Stimulated activated CD8-positive, alpha-beta memory T cell treated with anti-CD3 and anti-CD28 coated beads, Interleukin-12 subunit alpha, Interleukin-12 subunit beta, amount 100 ng/mL, for 4 hours (primary cell): Measurements from ENCODE around the gene TMEM72.
A peak's percentile ranks its signal among the peaks of the same experiment; 100 is the strongest.

Experiments
- DNase-seq: peaks from one replicate; pipeline ENCODE4 v3.0.0-alpha.2; 2020; ENCODE audit warnings: low read depth

TMEM72 gene

GRCh38 chr10:44955413-44956070, 44.4 kb downstream of the TMEM72 start:
- no peak for DNase-seq

DNA sequence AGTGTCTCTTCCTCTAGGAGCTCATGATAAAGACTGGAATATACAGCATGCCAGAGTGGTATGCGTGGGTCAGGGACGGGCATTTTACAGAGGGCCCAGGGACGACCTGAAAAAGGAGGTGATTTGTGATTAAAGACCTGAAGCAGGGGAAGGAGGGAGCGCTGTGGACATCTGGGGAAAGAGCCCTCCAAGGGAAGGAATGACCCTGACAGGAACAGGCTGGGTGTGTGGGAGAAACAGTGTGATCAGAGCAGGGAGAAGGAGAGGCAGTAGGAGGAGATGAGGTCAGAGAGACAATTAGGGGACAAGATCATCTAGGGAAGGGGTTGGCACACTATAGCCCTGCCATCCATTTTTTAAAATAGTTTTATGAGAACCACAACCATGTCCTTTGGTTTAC, 45.1 kb downstream of the TMEM72 start:
- DNase-seq: no peak

- no peak for DNase-seq
Observed at GRCh38 chr10:44956717-44957706, 45.9 kb downstream of the TMEM72 start.

DNA sequence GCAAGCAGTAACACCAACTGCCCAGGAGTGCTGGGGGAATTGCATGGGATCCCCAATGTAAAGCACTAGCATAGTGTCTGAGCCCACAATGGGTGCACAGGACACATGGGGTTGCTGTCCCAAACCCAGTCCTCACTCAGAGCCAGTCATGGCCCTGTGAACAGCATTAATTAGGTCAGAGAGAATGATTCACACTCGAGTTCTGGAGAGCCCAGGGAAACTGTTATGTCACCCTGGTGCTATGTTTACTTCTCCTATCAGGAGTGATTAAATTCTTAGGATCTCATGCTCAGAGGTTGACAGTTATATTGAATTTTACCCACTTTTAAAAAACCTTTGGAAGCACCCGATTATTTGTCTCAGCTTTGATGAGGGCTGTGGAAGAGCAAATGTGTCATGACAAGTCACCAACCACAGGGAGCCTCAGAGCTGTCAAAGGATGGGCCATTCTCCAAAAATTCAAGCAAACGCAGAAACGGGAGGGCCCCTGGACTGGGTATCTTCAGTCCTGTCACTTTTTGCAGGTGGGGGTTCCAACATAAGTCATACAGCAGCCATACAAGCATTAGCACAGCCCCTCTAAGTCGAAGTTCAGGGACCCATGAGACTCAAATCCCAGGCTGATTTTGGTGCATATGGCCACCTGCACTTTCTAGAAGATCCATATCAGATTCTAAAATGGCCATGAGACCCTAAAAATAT, 47.2 kb downstream of the TMEM72 start:
- DNase-seq: no peak

DNA sequence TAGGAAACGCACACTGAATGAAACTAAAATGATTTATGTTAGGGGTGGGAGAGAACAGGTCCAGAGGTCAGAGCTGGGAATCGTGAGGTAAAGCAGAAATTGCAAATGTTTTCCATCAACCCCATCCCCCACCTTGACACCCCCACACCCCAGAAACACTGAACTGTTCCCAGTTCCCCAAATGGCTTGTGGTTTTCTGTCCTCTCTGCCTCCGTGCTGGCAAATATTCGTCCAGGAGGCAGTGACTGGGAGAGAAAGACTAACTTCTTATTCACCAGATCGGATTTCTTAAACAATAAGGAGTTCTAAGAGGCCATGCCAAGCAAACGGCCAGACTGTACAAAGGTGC, 47.7 kb downstream of the TMEM72 start:
- DNase-seq: no peak

DNA sequence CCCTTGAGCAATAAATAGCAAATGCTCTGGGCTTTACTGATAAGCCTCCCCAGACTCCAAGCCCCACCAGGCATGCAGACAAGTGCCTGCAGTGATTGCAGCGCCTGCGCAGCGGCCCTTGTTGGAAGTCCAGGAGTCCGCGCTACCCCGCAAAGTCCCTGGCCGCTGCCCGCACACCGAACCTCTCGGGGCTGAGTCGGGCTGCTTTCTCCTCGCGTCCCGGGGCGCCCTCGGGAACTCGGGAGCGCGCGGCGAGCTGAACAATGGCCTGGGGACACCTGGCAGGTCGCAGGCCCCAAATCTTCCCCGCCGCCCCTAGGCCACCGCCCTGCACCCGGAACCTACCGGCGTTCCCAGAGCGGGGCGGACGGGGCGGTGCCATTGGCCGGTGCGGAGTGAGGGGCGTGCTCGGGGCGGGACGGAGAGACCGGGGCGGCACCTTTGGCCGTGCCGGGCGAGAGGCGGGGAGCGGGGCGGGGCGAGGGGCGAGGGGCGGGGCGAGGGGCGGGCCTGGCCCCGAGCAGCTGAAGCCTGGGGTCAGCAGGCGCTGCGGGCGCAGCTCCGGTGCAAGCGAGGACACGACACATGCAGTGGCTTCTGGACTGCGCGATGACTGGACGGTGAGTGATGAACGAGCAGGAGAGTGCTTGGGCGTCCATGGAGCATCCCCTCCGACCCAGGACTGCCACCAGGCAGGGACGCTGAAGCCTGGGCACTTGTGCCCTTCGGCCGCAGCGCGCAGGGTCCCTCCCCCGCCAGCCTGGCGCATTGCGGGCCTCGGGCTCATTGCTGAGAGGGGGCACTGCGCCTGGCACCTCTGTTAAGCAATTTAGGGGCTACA, 48.3 kb downstream of the TMEM72 start, which contains the start of gene RASSF4:
TSS of gene RASSF4 (plus strand) at position 556 of the 841 bp plus-strand sequence. CDS start 10,401 bp downstream, outside the sequence.
- peak; percentile 81 for DNase-seq

- DNase-seq: no peak
Observed at GRCh38 chr10:44960088-44960460, 48.9 kb downstream of the TMEM72 start.

DNA sequence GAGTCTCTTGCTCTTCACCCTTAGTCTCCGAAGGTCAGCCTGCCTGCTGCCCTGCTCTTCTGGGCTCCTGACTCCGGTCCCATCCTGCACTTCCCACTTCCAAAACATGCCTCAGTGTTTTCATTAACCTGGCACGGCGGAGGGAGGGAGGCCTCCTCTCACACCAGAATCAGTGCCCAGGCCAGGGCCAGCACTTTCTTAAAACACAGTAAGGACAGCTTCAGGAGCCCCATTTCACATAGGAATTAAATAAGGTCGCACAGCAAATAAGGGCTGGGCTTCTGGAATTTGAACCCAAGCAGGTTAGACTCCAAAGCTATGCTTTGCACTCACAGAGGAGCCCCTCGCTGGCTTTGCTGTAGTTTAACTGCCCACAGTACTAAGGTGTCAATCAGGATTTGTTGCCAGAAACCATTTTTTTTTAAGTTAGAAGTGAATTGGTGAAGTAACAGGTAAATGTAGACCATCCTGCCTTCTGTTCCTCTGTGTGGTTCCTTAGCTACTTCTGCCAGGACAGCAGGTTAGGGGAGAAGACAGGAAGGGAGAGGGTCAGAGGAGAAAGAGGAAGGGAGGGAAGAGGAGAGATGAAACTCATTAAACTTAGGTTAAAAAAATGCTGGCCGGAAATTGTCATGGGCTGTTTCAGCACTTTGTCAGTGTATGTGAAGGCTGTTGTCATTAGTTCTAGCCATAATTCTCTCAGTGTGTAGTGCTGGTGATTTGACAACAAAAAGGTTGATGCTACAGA, 49.5 kb downstream of the TMEM72 start:
- DNase-seq: no peak

- no peak for DNase-seq
Observed at GRCh38 chr10:44961230-44961571, 50.1 kb downstream of the TMEM72 start.

DNA sequence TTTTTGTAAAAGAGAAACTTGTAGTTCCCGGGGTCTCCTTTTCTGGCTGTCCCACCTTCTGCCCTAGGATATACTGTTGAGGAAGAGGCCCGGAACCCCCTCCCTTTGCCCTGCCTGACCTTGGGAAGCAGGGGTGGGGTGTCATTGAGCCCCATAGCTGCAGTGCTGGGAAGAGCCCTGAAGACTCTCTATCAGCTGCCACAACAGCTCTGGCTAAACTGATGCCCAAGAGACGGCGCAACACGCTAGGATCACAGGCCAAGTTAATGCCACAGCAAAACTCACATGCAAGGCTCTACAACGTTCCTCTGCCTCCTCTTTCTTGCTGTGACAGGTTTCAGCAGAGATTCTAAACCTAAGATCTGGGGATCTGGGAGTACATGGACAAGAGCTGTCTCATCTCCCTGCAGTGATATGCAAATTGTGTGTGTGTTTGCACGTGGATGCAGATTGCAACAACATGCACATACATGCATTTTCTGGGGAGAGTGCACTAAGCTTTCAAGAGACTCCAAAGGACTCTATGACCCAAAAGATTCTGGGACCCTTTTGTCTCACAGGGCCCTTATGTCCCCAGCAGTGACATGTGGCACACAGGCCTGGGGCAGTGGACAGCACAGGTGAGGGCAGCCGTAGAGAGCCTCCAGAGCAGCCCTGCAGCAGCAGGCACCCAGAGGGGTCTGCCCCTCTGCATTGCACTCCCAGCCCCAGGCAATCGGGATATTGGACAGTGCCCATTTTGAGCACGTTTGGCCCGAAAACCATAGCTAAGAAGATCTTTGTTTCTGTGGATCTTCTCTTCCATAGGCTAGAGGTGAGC, 51.0 kb downstream of the TMEM72 start:
- DNase-seq: no peak

- DNase-seq: no peak
Observed at GRCh38 chr10:44962870-44963738, 52.0 kb downstream of the TMEM72 start.

DNA sequence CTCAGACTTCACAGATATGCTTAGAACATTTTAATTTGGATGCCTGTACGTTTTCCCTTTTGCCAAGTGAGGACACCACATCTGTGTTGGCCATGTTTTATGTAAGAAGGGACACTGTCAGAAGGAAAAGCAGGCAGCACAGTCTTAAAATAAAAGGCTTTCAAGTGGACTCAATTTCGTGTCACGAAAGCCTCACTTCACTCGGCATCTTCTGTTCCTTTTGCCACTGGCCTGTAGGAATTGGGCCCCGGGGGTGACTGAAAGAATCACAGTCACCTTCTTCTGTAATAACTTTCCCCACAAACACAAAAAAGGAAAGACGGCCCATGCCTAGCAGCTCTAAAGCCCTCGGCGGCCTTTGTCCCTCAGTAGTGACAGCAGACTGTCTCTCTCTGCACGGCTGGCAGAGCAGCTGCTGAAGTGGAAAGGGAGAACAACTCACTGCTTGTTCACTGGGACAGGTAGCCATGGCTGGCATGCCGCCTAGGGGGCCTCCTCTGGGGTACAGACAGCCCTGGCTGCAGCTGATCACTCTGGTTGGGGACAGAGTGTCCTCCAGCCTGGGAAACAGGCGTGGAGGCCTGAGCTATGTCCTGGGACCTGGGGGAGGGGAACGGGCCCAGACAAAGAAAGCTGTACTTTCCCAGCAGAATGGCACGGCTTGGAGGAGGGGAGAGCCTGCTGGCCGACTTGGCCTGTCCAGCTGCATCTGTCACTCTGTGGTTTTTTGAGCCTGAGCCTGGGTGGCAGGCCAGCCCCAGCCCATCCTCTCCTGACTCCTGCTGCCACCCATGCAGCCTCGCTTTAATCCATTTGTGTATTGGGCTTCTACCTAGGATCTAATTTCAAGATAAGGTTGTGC, 52.9 kb downstream of the TMEM72 start:
- DNase-seq: no peak

DNA sequence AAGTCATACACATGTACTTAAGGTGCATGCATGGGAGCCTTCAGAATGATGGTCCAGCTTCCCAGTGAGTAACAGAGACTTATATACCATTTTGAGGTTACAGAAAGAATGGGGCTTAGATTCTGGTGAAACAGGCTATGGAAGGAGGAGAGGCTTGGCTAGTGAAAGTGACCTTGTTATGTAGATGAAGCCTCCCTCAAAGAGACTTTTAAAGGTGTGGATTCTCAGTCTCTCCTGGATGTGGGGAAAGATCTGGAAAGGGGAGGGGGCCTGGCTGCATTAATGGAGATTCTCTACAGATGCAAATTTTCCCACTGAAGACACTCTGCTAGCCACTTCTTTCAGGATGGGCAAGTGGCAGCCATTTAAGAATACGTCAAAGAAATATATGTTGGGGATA, 54.0 kb downstream of the TMEM72 start:
- DNase-seq: no peak

DNA sequence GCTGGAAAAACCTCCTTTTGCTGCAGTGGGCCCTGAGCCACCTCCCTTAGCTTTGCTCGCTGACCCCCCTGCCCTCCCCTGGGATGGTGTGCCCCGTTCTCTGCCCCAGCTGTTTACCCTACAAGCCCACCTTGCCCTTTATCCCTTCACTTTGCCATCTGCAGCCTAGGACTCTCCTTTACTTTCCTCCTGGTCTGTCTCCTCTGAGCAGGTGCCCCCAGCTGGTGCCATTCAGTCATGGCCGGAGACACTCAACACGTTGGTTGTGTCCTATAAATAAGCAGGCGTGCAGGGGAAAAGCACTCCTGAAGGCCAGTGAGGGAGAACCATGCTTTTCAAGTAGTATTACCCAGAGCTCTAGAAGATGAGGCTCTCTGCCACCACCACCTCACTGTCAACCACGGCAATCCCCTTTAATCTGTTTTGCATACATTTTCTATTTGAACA, 54.5 kb downstream of the TMEM72 start:
- DNase-seq: no peak

- no peak for DNase-seq
Observed at GRCh38 chr10:44966129-44966815, 55.1 kb downstream of the TMEM72 start.

GRCh38 chr10:44966816-44967509, 55.8 kb downstream of the TMEM72 start:
- no peak for DNase-seq

DNA sequence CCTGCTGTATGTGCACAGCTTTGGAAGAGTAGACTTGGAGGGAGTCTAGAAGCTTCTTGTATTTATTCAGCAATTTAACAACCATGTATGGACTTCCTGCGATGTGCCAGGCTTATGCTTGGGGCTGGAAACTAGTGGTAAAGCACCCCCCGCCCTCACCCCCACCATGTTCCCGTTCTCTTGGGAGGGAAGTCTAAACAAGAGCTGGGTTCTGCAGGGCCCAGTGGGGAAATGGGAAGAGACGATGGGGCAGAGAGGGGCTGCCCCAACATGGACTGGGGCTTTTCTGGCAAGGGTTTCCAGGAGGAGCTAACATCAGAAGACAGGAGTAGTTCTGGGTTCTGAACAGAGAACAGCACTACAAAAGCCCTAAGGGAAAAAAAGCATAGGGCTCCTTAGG, 56.5 kb downstream of the TMEM72 start:
- no peak for DNase-seq
